ENCODE results near the gene PDGFRB. TPM values are rescaled to one million over a fixed set of nuclear protein-coding genes. Genes with fewer than 3 reads are reported as not detected.

PDGFRB gene
- polyA plus RNA-seq, 1 donor (not counting 4 experiments of a cell fraction or from before 2014, with no cell fraction given), result 0.14 TPM

DNA sequence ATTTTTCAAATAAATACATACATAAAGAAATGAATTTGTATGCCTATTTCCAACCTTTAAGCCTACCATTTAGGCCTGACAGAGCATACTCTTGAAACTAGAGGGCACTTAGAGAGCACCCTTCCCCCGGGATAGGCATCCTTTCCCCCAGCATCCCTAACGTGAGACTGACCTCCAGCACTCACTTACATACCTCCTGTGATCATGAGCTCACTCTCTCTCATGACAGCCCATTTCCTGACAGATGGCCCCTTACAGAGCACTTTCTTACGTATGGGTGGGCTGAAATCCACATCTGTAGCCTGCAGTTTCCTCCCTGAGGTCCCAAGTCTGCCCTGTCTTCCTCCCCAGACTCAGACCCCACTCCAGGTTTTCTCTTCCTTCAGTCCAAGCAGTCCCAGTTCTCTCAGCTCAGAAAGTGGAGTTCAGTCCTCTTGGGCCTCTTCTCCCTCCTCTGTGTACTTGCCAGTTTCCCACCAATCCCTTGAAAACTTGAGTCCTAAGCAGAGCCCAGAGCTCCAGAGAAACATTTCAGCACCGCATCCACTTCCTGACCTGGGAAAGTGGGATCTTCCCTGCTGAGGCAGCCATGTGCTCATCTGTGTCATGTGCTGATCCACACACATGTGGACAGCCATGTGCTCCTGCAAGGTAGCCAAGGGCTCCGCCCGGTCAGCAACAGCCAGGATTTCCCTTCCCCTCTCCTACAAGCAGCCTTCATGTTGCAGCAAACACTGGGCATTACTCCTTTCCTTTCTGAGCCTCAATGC lies 8.8 kb upstream of the PDGFRB start:
- dilution Hi-C loops (cut with MboI; ENCODE audit: extremely low pct_ligation_motif_present, low sequenced_read_pairs), result no loop called here
- no peak for TF ChIP-seq EZH2 (IDR thresholded peaks at IDR 0.05; ENCODE audit: low read length)
- TF ChIP-seq, protein P1, sequence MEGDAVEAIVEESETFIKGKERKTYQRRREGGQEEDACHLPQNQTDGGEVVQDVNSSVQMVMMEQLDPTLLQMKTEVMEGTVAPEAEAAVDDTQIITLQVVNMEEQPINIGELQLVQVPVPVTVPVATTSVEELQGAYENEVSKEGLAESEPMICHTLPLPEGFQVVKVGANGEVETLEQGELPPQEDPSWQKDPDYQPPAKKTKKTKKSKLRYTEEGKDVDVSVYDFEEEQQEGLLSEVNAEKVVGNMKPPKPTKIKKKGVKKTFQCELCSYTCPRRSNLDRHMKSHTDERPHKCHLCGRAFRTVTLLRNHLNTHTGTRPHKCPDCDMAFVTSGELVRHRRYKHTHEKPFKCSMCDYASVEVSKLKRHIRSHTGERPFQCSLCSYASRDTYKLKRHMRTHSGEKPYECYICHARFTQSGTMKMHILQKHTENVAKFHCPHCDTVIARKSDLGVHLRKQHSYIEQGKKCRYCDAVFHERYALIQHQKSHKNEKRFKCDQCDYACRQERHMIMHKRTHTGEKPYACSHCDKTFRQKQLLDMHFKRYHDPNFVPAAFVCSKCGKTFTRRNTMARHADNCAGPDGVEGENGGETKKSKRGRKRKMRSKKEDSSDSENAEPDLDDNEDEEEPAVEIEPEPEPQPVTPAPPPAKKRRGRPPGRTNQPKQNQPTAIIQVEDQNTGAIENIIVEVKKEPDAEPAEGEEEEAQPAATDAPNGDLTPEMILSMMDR (optimal IDR thresholded peaks at IDR 0.05 in 1 of 3, IDR thresholded peaks at IDR 0.05 in 1 of 3, conservative IDR thresholded peaks at IDR 0.05 in 1 of 3; ENCODE audit: extremely low read depth in 1 of 3, insufficient read depth in 2 of 3, low read length in 3 of 3), result no peak

DNA sequence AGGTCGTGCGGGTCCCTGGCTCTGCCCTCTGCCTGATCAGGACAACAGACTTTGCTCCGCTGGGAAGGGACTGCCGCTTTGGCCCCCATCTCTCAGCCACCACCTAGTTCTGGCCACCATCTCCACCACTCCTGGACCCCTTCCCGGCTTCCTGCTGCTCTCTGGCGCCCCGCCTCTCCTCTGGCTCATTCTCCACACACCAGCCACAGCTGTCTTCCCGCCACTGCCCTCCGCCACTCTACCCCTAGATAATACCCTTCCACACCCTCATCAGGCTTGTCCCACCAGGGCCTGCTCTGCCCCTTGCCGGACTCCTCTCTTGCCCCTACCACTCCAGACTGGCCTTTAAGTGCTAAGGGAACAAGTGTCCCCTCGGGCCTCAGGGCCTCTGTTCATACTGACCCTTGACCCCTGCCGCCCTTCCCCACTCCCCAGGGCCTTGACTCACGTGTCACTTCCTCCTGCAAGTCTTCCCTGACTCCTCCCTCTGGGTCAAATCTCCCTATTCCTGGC lies 8.0 kb upstream of the PDGFRB start:
- H3K9me1 ChIP-seq (ENCODE audit: control insufficient read depth, extremely low read depth, insufficient read depth, low read length), result no peaks in the 10 kb centered on the region
- FAIRE-seq (no peak), DNase-seq (ENCODE audit: low read depth, low spot score) (no peak)
- peaks cover 27% of the 10 kb centered on the region for H3K27me3 ChIP-seq (ENCODE audit: control insufficient read depth, extremely low read depth, insufficient read depth, low read length)
- H3K9ac ChIP-seq (ENCODE audit: control insufficient read depth, extremely low read depth, insufficient read depth, low read length), result no peak overlapping the region
- dilution Hi-C loops (cut with MboI; ENCODE audit: extremely low pct_ligation_motif_present, low sequenced_read_pairs), result no loop called here
- H3K79me2 ChIP-seq (ENCODE audit: control insufficient read depth, insufficient read depth, low read length), result no peaks in the 10 kb centered on the region
- H4K20me1 ChIP-seq (ENCODE audit: control insufficient read depth, extremely low read depth, insufficient read depth, low read length), result no peaks in the 10 kb centered on the region
- H3K4me1 ChIP-seq (ENCODE audit: control insufficient read depth, extremely low read depth, insufficient read depth, low read length), result no peaks in the 10 kb centered on the region
- no peaks in the 10 kb centered on the region for H3K9me3 ChIP-seq (ENCODE audit: control insufficient read depth, low read depth, low read length)
- no peak overlapping the region for H3K27ac ChIP-seq (ENCODE audit: control insufficient read depth, insufficient read depth, low read length)
- H3K4me3 ChIP-seq (ENCODE audit: control insufficient read depth in 2 of 3, extremely low read depth in 1 of 3, insufficient read depth in 2 of 3, low read depth in 1 of 3, low read length in 3 of 3), result no peak overlapping the region
- TF ChIP-seq EZH2 (IDR thresholded peaks at IDR 0.05; ENCODE audit: low read length), result no peak
- TF ChIP-seq, protein P1 (optimal IDR thresholded peaks at IDR 0.05 in 1 of 3, IDR thresholded peaks at IDR 0.05 in 1 of 3, conservative IDR thresholded peaks at IDR 0.05 in 1 of 3; ENCODE audit: extremely low read depth in 1 of 3, insufficient read depth in 2 of 3, low read length in 3 of 3), result no peak
- H3K4me2 ChIP-seq (ENCODE audit: control insufficient read depth, extremely low read depth, insufficient read depth, low read depth, low read length), result no peak overlapping the region
- H3K36me3 ChIP-seq (ENCODE audit: control insufficient read depth in 2 of 2, extremely low read depth in 1 of 2, insufficient read depth in 2 of 2, low read length in 2 of 2), result no peaks in the 10 kb centered on the region
- H2AFZ ChIP-seq (ENCODE audit: control insufficient read depth, low read length), result no peak overlapping the region

More for the DNA sequence above, 8.8 kb upstream of the PDGFRB start:
- Histone ChIP-seq H3K9me1 (ENCODE audit: control insufficient read depth, extremely low read depth, insufficient read depth, low read length) (no peaks in the 10 kb centered on the region), H3K4me3 (ENCODE audit: control insufficient read depth in 2 of 3, extremely low read depth in 1 of 3, insufficient read depth in 2 of 3, low read depth in 1 of 3, low read length in 3 of 3) (no peak overlapping the region), H3K36me3 (ENCODE audit: control insufficient read depth in 2 of 2, extremely low read depth in 1 of 2, insufficient read depth in 2 of 2, low read length in 2 of 2) (no peaks in the 10 kb centered on the region), H3K27ac (ENCODE audit: control insufficient read depth, insufficient read depth, low read length) (no peak overlapping the region), H3K4me1 (ENCODE audit: control insufficient read depth, extremely low read depth, insufficient read depth, low read length) (no peaks in the 10 kb centered on the region), H3K9me3 (ENCODE audit: control insufficient read depth, low read depth, low read length) (no peaks in the 10 kb centered on the region), H3K27me3 (ENCODE audit: control insufficient read depth, extremely low read depth, insufficient read depth, low read length) (peaks cover 35% of the 10 kb centered on the region), H3K79me2 (ENCODE audit: control insufficient read depth, insufficient read depth, low read length) (no peaks in the 10 kb centered on the region), H3K9ac (ENCODE audit: control insufficient read depth, extremely low read depth, insufficient read depth, low read length) (no peak overlapping the region), H3K4me2 (ENCODE audit: control insufficient read depth, extremely low read depth, insufficient read depth, low read depth, low read length) (no peak overlapping the region), H2AFZ (ENCODE audit: control insufficient read depth, low read length) (no peak overlapping the region), H4K20me1 (ENCODE audit: control insufficient read depth, extremely low read depth, insufficient read depth, low read length) (no peaks in the 10 kb centered on the region)
- FAIRE-seq (no peak), DNase-seq (ENCODE audit: low read depth, low spot score) (no peak)
